Heart right ventricle (tissue), 16 donors: ENCODE data around the gene CPZ. TPM values are rescaled to one million over a fixed set of nuclear protein-coding genes. Genes with fewer than 3 reads are reported as not detected.

Source experiments
- ATAC-seq, 8 donors: fragments of 200-7000 bp; cut with Tn5 transposase; one replicate each; pipeline ENCODE4 v1.9.1; 2020; ENCODE audit warnings: mild to moderate bottlenecking in 8 of 8, moderate library complexity in 8 of 8, moderate number of reproducible peaks in 1 of 8
- DNase-seq, 2 donors: peaks; one replicate each; pipeline ENCODE4 v3.0.0-alpha.2; 2020
- H3K27ac ChIP-seq, 10 donors: fragments of 200-600 bp; sonication (generic) in 2 of 10; one replicate each; pipeline versions ENCODE4 v1.5.0 to v1.8.0; 2020 to 2022; ENCODE audit warnings: mild to moderate bottlenecking in 3 of 10
- H3K27me3 ChIP-seq, 7 donors: fragments of 200-600 bp; one replicate each; pipeline ENCODE4 v1.8.0; 2021 to 2022; ENCODE audit warnings: mild to moderate bottlenecking in 2 of 7
- H3K36me3 ChIP-seq, 9 donors: fragments of 200-600 bp; sonication (generic) in 1 of 9; one replicate each; pipeline versions ENCODE4 v1.5.0 to v1.8.0; 2020 to 2022; ENCODE audit warnings: mild to moderate bottlenecking in 2 of 9
- H3K4me1 ChIP-seq, 9 donors: fragments of 200-600 bp; sonication (generic) in 1 of 9; one replicate each; pipeline versions ENCODE4 v1.5.0 to v1.8.0; 2020 to 2022; ENCODE audit warnings: mild to moderate bottlenecking in 4 of 9
- H3K4me3 ChIP-seq, 10 donors: fragments of 200-600 bp; sonication (generic) in 2 of 10; one replicate each; pipeline versions ENCODE4 v1.5.0 to v1.8.0; 2020 to 2022; ENCODE audit warnings: mild to moderate bottlenecking in 7 of 10, moderate library complexity in 2 of 10
- H3K9me3 ChIP-seq, 11 donors: fragments of 200-600 bp in 10 of 11; sonication (generic) in 2 of 11; one replicate each; pipeline versions ENCODE4 v1.5.0 to v1.8.0; 2013 to 2022; ENCODE audit warnings: mild to moderate bottlenecking in 2 of 11, control low read depth in 1 of 11, moderate library complexity in 1 of 11
- CTCF ChIP-seq, 9 donors: fragments of 200-600 bp; sonication (generic) in 2 of 9; IDR thresholded peaks; one replicate each; pipeline versions ENCODE4 v1.5.0 to v1.8.0; 2021 to 2022; ENCODE audit warnings: antibody characterized with exemption in 9 of 9, mild to moderate bottlenecking in 5 of 9, moderate library complexity in 1 of 9
- WGBS, 2 donors: extraction: QIAGEN DNeasy Blood & Tissue Kit; methylation state at CpG; one replicate each; pipeline ENCODE4 v1.1.7; 2013; ENCODE audit warnings: inconsistent platforms in 1 of 2; 5-methylcytosine and 5-hydroxymethylcytosine counted together
- intact Hi-C, 10 donors: fragments of 100-400 bp; cut with DNase I; formaldehyde crosslinking; loops; one replicate each; pipeline versions ENCODE4 v1.11.1 to v1.14.2; 2022
- polyA plus RNA-seq, 2 donors: library from polyadenylated mRNA; stranded (reverse); fragments of 200-250 nt; gene quantifications; one replicate each; pipeline ENCODE4 v1.2.3, GENCODE V29; 2013
- total RNA-seq, 10 donors: library from RNA; stranded (reverse); fragmentation: NEBNext Ultra II Directional in 3 of 10; extraction: Animal tissue kit (Norgen Biotek cat#: 25700) in 3 of 10; gene quantifications; one replicate each; pipeline versions ENCODE4 v1.2.1 to v1.2.4, GENCODE V29; 2021 to 2023
- donor health status: Arrhythmogenic right ventricular cardiomyopathy.
- donor health status: ischemic (EF 13 %, LVEDD 7.1; RV severe dilation, severe dysfunction).
- donor health status: healthy with polysubstance abuse.
- donor health status: DM: no; HTN: yes; CAD: no.
- donor health status: DM: no; HTN: no; CAD: no.
- donor health status: ischemic (EF 25% LVEDD 6.9; RV normal size, moderate dysfunction).
- donor health status: ischemic (EF 25% LVEDD 5.7; RV mildly dilated, moderate dysfunction).
- donor health status: healthy.
- donor health status: DM: yes; HTN: yes; CAD: no.
- donor health status: Ischemic cardiomyopathy.
- donor health status: ischemic (EF 35%, LVEDD 5.7; RV mildly dilated, moderate dysfunction).
- donor health status: nonischemic (EF 11% LVEDD 7.7; RV severe dilation, severe dysfunction).
- donor health status: DM: yes; HTN: yes; CAD: no.
- donor health status: PGD.
- donor health status: ischemic (EF 29% LVEDD 5.4; RV normal size, mild dysfunction).
- donor health status: nonischemic (EF 23%, LVEDD 6.1; RV moderate dilation, normal function).

The CPZ gene
- total and polyA plus RNA-seq, 12 donors: 0.12 to 0.85 (median 0.70) TPM; not detected in 5

GRCh38 chr4:8597791-8598190 lies 5.2 kb downstream of the CPZ start:
- intact Hi-C loops: loop anchor here in 5 of 10 donors (5.0 to 10.0 kb wide), 2 partner anchors 125 to 353 kb away; no protein-coding TSS in a partner anchor
- WGBS, 2 donors: 76 to 86% methylated on average over 15 of the region's 15 CpGs
- no peak for TF ChIP-seq CTCF (IDR thresholded peaks at IDR 0.05)
- H3K36me3 ChIP-seq: no peaks in the 10 kb centered on the region
- no peak overlapping the region for H3K4me3 ChIP-seq
- H3K9me3 ChIP-seq: no peaks in the 10 kb centered on the region
- no peak for ATAC-seq
- H3K27me3 ChIP-seq: peaks cover under 1 to 62% (median 34%) of the 10 kb centered on the region in 7 donors
- no peak for DNase-seq
- H3K27ac ChIP-seq: no peak overlapping the region
- H3K4me1 ChIP-seq: peaks cover 0 to 6% (median 0%) of the 10 kb centered on the region in 9 donors

DNA sequence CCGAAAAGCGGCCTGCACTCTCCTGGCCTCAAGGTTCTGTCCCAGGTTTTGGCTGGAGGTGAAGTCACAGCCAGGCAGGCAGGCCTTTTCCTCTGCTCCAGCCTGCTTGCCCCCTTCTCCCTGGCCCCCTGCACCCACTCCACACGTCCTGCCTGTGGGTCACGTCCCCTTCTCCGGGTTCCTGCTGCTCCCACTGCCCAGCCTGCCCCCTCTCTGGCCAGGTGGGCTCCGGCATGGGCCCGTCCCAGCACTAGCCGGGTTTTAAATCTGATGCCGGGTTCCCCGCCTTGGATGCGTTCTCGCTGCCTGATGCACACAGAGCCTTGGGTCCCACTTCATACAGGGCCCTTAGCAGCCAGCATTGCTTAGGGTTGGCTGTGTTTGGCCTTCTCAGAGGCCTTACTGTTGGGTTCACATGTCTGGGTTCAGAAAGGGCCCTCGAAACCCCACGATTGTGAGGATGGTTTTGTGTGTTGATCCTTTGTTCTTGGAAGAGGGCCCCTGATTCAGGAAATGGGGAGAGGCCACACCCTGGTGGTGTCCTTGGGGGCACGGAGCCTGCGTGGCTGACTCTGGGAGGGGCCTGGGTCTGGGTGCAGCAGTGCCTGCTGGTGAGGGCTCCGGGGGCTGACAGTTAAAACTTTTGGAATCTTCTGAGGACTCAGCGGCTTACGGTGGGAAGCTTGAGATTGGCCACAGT lies 6.0 kb downstream of the CPZ start:
- H3K4me3 ChIP-seq: no peak overlapping the region
- H3K27ac ChIP-seq: no peak overlapping the region
- no peak for TF ChIP-seq CTCF (IDR thresholded peaks at IDR 0.05)
- DNase-seq (no peak), ATAC-seq (no peak)
- H3K27me3 ChIP-seq: peaks cover 0 to 60% (median 28%) of the 10 kb centered on the region in 7 donors
- H3K9me3 ChIP-seq: no peaks in the 10 kb centered on the region
- intact Hi-C loops: loop anchor here in 5 of 10 donors (5.0 to 10.0 kb wide), 2 partner anchors 126 to 354 kb away; no protein-coding TSS in a partner anchor
- WGBS, 2 donors: 81 to 85% methylated on average over 19 of the region's 19 CpGs
- no peaks in the 10 kb centered on the region for H3K36me3 ChIP-seq
- H3K4me1 ChIP-seq: no peaks in the 10 kb centered on the region

DNA sequence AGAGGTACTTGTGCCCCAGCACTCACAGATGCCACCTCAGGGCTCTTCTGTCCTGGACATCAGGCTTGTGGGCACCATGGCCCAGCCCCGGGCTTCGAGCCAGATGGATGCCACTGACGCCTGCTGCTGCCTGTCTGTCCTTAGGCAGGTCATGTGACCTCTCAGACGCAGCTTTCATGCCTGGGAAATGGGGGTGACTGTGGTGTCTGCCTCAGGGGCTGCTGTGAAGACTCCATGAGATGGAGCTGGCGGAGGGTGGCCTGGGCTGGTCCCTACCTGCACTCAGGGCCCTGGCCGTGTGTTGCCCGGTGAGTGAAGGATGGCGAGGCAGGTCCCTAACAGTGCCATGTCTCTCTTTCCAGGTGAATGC lies 6.5 kb downstream of the CPZ start:
- TF ChIP-seq CTCF (IDR thresholded peaks at IDR 0.05): no peak
- Histone ChIP-seq H3K36me3 (no peaks in the 10 kb centered on the region), H3K4me1 (no peaks in the 10 kb centered on the region), H3K4me3 (no peak overlapping the region), H3K27ac (no peak overlapping the region), H3K9me3 (no peaks in the 10 kb centered on the region), H3K27me3 (peaks cover 0 to 58% (median 28%) of the 10 kb centered on the region in 7 donors)
- intact Hi-C loops: loop anchor here in 5 of 10 donors (5.0 to 10.0 kb wide), 2 partner anchors 127 to 354 kb away; no protein-coding TSS in a partner anchor
- DNase-seq (no peak), ATAC-seq (no peak)
- 82 to 83% methylated on average over 8 of the region's 8 CpGs for WGBS, 2 donors

GRCh38 chr4:8599657-8600056 lies 7.1 kb downstream of the CPZ start:
- DNase-seq (no peak), ATAC-seq (no peak)
- intact Hi-C loops: loop anchor here in 9 of 10 donors (5.0 to 10.0 kb wide), 3 partner anchors 127 to 355 kb away; no protein-coding TSS in a partner anchor
- WGBS, 2 donors: 66 to 69% methylated on average over 9 of the region's 9 CpGs
- Histone ChIP-seq H3K9me3 (no peaks in the 10 kb centered on the region), H3K4me3 (no peak overlapping the region), H3K36me3 (no peaks in the 10 kb centered on the region), H3K27ac (no peak overlapping the region), H3K4me1 (no peaks in the 10 kb centered on the region), H3K27me3 (peaks cover 0 to 58% (median 25%) of the 10 kb centered on the region in 7 donors)
- TF ChIP-seq CTCF (IDR thresholded peaks at IDR 0.05): no peak
